ENCODE measurements around the gene RSPH9.

GRCh38 chr6:43709654-43710303 is 64.9 kb downstream of the RSPH9 start:
- TF ChIP-seq POLR2A (IDR thresholded peaks at IDR 0.05; ENCODE audit: low read depth): no peak
- no peak for TF ChIP-seq CTCF (IDR thresholded peaks at IDR 0.05)
- no peak for TF ChIP-seq POLR2AphosphoS5 (IDR thresholded peaks at IDR 0.05)

All from esophagus muscularis mucosa (tissue), 3 donors.